ENCODE results near the gene SUSD5.

GRCh38 chr3:33114622-33115023 is 104.0 kb downstream of the SUSD5 start:
- no peak for TF ChIP-seq CTCF (IDR thresholded peaks at IDR 0.05)
- no peak for TF ChIP-seq POLR2A (IDR thresholded peaks at IDR 0.05)
